ENCODE data around the gene TMEM178A.

Gene TMEM178A

GRCh38 chr2:39728941-39729351, 63.2 kb downstream of the TMEM178A start:
- DNase-seq (ENCODE audit: low read depth), result no peak
- no peak overlapping the region for H3K4me3 ChIP-seq (ENCODE audit: low read length)
- TF ChIP-seq CTCF (conservative IDR thresholded peaks at IDR 0.05; ENCODE audit: low read depth, low read length), result peak; percentile 86

GRCh38 chr2:39730276-39730675, 64.6 kb downstream of the TMEM178A start:
- H3K4me3 ChIP-seq (ENCODE audit: low read length), result no peak overlapping the region
- no peak for DNase-seq (ENCODE audit: low read depth)
- TF ChIP-seq CTCF (conservative IDR thresholded peaks at IDR 0.05; ENCODE audit: low read depth, low read length), result no peak

- TF ChIP-seq CTCF (conservative IDR thresholded peaks at IDR 0.05; ENCODE audit: low read depth, low read length), result peak; percentile 73
- H3K4me3 ChIP-seq (ENCODE audit: low read length), result no peak overlapping the region
- no peak for DNase-seq (ENCODE audit: low read depth)
These were observed 65.1 kb downstream of the TMEM178A start for GRCh38 chr2:39730685-39731302.

GRCh38 chr2:39731546-39731945, 65.8 kb downstream of the TMEM178A start:
- no peak for TF ChIP-seq CTCF (conservative IDR thresholded peaks at IDR 0.05; ENCODE audit: low read depth, low read length)
- no peak overlapping the region for H3K4me3 ChIP-seq (ENCODE audit: low read length)
- no peak for DNase-seq (ENCODE audit: low read depth)

- TF ChIP-seq CTCF (conservative IDR thresholded peaks at IDR 0.05; ENCODE audit: low read depth, low read length), result no peak
- no peak for DNase-seq (ENCODE audit: low read depth)
- H3K4me3 ChIP-seq (ENCODE audit: low read length), result no peak overlapping the region
These were observed 66.8 kb downstream of the TMEM178A start for GRCh38 chr2:39732482-39732881.

- no peak for TF ChIP-seq CTCF (conservative IDR thresholded peaks at IDR 0.05; ENCODE audit: low read depth, low read length)
- DNase-seq (ENCODE audit: low read depth), result no peak
- H3K4me3 ChIP-seq (ENCODE audit: low read length), result no peak overlapping the region
These were observed 67.5 kb downstream of the TMEM178A start for GRCh38 chr2:39733070-39733674.

- no peak for DNase-seq (ENCODE audit: low read depth)
- no peak overlapping the region for H3K4me3 ChIP-seq (ENCODE audit: low read length)
- TF ChIP-seq CTCF (conservative IDR thresholded peaks at IDR 0.05; ENCODE audit: low read depth, low read length), result no peak
These were observed 68.7 kb downstream of the TMEM178A start for GRCh38 chr2:39734445-39734844.

All from retinal pigment epithelial cell (primary cell).